Activated CD4-positive, alpha-beta T cell treated with anti-CD3 and anti-CD28 coated beads, Interleukin-2, amount 10 ng/mL, durations not matched to agents 24 days and 14 days (primary cell): ENCODE measurements around the gene PCYT2. TPM values are rescaled to one million over a fixed set of nuclear protein-coding genes. Genes with fewer than 3 reads are reported as not detected.

ENCODE experiments used
- DNase-seq: peaks from one replicate; pipeline ENCODE4 v3.0.0; 2022
- H3K27ac Mint-ChIP-seq: one replicate; pipeline ENCODE4 v1.8.0; 2022; ENCODE audit warnings: mild to moderate bottlenecking, mixed read lengths
- H3K27me3 Mint-ChIP-seq: one replicate; pipeline ENCODE4 v1.8.0; 2022; ENCODE audit warnings: mixed read lengths
- H3K36me3 Mint-ChIP-seq: one replicate; pipeline ENCODE4 v1.8.0; 2022; ENCODE audit warnings: low read depth, mild to moderate bottlenecking, mixed read lengths
- H3K4me1 Mint-ChIP-seq: one replicate; pipeline ENCODE4 v1.8.0; 2021; ENCODE audit warnings: mixed read lengths
- H3K4me3 Mint-ChIP-seq: one replicate; pipeline ENCODE4 v1.8.0; 2022; ENCODE audit warnings: mild to moderate bottlenecking, moderate library complexity, mixed read lengths
- H3K9me3 Mint-ChIP-seq: one replicate; pipeline ENCODE4 v1.8.0; 2021; ENCODE audit warnings: mixed read lengths
- intact Hi-C: fragments of 100-400 bp; cut with micrococcal nuclease; formaldehyde crosslinking; loops from one replicate; pipeline ENCODE4 v1.15.1; 2023
- total RNA-seq: library from RNA; stranded (reverse); gene quantifications from 2 replicates; pipeline ENCODE4 v1.2.3, GENCODE V29; 2022

The PCYT2 gene
- total RNA-seq, 1 donor from 2014 or later, result 46.5 TPM

DNA sequence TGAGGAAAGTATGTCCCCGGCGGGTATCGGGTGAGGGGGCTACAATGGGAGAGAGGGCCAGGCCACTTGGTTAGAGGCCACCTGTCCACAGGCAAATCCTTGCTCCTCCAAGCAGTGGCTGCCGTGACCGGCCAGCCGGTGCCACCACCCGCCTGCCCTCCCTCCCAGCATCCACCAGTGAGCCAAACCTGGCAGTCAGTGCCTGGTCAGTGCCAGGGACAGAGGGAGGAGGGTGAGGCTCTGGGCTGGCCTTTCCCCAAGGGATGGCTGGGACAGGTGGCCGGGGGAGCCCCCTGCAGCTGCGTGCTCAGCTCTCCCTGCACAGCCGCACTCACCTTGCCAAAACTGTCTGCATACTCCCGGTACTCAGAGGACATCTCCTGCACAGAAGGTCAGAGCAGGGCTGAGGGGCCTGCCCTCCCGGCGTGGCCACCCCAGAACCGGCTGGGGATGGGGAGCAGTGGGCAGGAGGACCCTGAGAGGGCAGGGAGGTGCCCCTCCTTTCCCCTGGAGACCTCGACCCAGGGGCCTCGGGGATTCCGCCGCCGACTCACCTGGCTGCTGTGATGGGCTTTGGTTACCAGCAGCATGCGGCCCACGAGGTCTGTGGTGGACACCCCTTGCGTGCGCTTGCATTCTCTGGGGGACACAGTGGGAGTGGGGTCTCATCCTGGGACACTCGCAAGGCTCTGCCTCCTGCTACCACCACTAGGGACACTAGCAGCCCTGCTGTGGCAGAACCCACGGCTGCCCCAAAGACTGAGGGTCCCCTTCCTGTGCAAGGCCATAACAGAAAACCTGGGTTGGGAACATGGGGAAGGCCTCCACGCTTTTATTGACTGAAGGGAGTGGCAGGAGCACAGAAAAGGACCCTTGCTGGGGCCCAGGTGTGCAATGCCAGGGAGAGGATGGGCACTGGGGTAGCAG, 3.7 kb downstream of the PCYT2 start:
- intact Hi-C loops, result no loop called here
- peaks cover 14% of the 10 kb centered on the region for H3K36me3 Mint-ChIP-seq
- DNase-seq, result no peak
- no peaks in the 10 kb centered on the region for H3K27me3 Mint-ChIP-seq
- H3K4me3 Mint-ChIP-seq, result no peak overlapping the region
- H3K9me3 Mint-ChIP-seq, result no peaks in the 10 kb centered on the region
- no peak overlapping the region for H3K27ac Mint-ChIP-seq
- H3K4me1 Mint-ChIP-seq, result peaks cover 6% of the 10 kb centered on the region

GRCh38 chr17:81906476-81907218, 4.6 kb downstream of the PCYT2 start:
- intact Hi-C loops, result no loop called here
- H3K27ac Mint-ChIP-seq, result no peak overlapping the region
- H3K9me3 Mint-ChIP-seq, result no peaks in the 10 kb centered on the region
- peaks cover 4% of the 10 kb centered on the region for H3K4me1 Mint-ChIP-seq
- no peaks in the 10 kb centered on the region for H3K27me3 Mint-ChIP-seq
- H3K4me3 Mint-ChIP-seq, result no peak overlapping the region
- peaks cover 8% of the 10 kb centered on the region for H3K36me3 Mint-ChIP-seq
- DNase-seq, result no peak

DNA sequence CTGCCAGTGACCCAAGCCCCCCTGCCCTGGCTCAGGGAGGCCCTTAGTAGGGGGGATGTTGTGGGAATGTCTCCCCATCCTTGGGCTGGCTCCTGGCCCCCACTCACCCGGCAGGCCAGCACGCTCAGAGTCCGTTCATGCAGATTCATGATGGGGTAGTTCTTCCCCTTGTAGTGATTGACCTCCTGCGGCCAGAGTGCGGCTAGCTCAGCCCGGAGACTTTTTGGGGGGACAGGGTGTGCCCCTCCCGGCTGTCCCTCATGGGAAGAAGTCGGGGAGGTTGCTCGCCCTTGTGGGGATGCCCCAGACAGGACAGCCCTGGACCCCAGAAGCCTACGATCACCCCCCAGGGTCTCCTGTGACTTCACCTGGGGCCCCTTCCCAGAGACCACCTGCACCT, 5.2 kb downstream of the PCYT2 start:
- intact Hi-C loops, result no loop called here
- Mint-ChIP-seq H3K4me1 (peaks cover 6% of the 10 kb centered on the region), H3K4me3 (no peak overlapping the region), H3K9me3 (no peaks in the 10 kb centered on the region), H3K36me3 (peaks cover 8% of the 10 kb centered on the region), H3K27me3 (peaks cover 4% of the 10 kb centered on the region), H3K27ac (no peak overlapping the region)
- DNase-seq, result no peak

DNA sequence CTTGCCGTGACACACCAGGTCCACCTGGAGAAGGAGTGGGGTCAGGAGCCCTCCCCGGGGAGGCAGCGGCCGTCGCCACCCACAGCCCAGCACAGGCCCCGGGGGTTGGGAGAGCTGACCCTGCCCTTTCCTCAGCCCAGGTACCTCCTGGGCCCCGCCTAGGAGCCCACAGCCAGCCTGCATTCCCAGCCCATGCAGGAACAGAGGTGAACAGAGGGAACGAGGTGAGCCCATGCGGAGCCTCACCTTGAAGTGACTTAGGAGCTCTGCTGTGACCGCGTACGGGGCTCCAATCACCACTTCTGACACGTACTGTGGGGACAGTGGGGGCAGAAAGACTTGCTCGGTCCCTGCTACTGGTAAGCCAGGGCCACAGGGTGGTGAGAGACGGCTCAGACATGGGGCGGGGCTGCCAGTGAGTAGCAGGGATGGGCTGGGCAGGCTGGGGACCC, 5.7 kb downstream of the PCYT2 start:
- H3K4me1 Mint-ChIP-seq, result peaks cover 5% of the 10 kb centered on the region
- intact Hi-C loops, result no loop called here
- H3K4me3 Mint-ChIP-seq, result no peak overlapping the region
- H3K36me3 Mint-ChIP-seq, result peaks cover 11% of the 10 kb centered on the region
- no peak for DNase-seq
- H3K9me3 Mint-ChIP-seq, result no peaks in the 10 kb centered on the region
- no peak overlapping the region for H3K27ac Mint-ChIP-seq
- H3K27me3 Mint-ChIP-seq, result peaks cover 7% of the 10 kb centered on the region

DNA sequence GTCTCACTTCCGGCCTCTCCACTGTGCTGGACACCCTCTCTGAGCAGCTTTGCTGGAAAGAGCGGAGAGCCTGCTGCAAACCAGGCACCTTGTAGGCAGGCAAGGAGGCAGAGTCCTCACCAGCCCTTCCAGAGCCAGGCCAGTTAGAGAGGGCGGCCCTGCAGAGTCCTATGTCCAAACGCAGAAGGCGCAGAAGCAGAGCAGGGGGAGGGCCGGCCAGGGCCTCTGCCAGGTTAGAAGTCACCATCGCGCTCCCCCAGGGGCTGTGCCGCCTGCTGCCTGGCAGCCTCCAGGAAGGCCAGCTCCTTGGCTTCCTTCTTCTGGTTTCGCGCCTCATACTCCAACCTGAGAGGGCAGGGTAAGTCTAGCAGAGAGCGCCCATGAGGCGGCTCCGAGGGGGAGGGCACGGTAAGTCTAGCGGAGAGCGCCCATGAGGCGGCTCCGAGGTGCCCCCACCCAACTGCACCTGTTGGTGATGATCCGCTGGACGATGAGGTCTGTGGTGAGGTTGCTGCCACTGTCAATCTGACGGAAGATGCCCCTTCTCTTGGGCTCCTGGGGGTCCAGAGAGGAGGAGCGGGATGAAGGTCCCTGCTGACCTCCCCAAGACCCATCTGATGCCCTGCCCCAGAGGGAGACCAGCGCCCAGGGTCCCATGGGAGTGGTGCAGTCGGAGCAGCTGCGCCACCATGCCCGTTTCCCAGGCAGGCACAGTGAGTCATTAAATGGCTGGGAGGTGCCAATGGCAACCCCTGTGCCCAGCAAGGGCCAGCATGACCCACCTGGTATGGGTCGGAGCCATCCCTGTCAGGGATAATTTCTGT, 6.4 kb downstream of the PCYT2 start:
- intact Hi-C loops, result no loop called here
- no peak overlapping the region for H3K27ac Mint-ChIP-seq
- peaks cover 17% of the 10 kb centered on the region for H3K36me3 Mint-ChIP-seq
- DNase-seq, result no peak
- H3K4me3 Mint-ChIP-seq, result no peak overlapping the region
- no peaks in the 10 kb centered on the region for H3K9me3 Mint-ChIP-seq
- H3K27me3 Mint-ChIP-seq, result peaks cover 7% of the 10 kb centered on the region
- H3K4me1 Mint-ChIP-seq, result peaks cover 2% of the 10 kb centered on the region

GRCh38 chr17:81903896-81904599, 7.2 kb downstream of the PCYT2 start:
- no peak overlapping the region for H3K4me3 Mint-ChIP-seq
- peaks cover 7% of the 10 kb centered on the region for H3K27me3 Mint-ChIP-seq
- intact Hi-C loops, result no loop called here
- peaks cover 2% of the 10 kb centered on the region for H3K4me1 Mint-ChIP-seq
- DNase-seq, result no peak
- no peaks in the 10 kb centered on the region for H3K9me3 Mint-ChIP-seq
- H3K27ac Mint-ChIP-seq, result no peak overlapping the region
- peaks cover 18% of the 10 kb centered on the region for H3K36me3 Mint-ChIP-seq

- no peak overlapping the region for H3K27ac Mint-ChIP-seq
- intact Hi-C loops, result no loop called here
- no peaks in the 10 kb centered on the region for H3K9me3 Mint-ChIP-seq
- DNase-seq, result no peak
- no peak overlapping the region for H3K4me3 Mint-ChIP-seq
- H3K27me3 Mint-ChIP-seq, result peaks cover 7% of the 10 kb centered on the region
- H3K36me3 Mint-ChIP-seq, result peaks cover 16% of the 10 kb centered on the region
- H3K4me1 Mint-ChIP-seq, result peaks cover 2% of the 10 kb centered on the region
Observed at GRCh38 chr17:81903415-81903831, 7.8 kb downstream of the PCYT2 start.

GRCh38 chr17:81902653-81903414, 8.4 kb downstream of the PCYT2 start:
- Mint-ChIP-seq H3K27ac (no peak overlapping the region), H3K4me3 (no peak overlapping the region), H3K9me3 (no peaks in the 10 kb centered on the region), H3K27me3 (peaks cover 7% of the 10 kb centered on the region), H3K4me1 (peaks cover 2% of the 10 kb centered on the region), H3K36me3 (peaks cover 18% of the 10 kb centered on the region)
- intact Hi-C loops, result no loop called here
- no peak for DNase-seq

GRCh38 chr17:81902023-81902652, 9.1 kb downstream of the PCYT2 start, which contains the start of gene NPB:
Gene NPB (plus strand): TSS chr17:81902238. CDS start chr17:81902278, 40 bp downstream.
- peak within 1 kb of the TSS; percentile 3 for H3K4me3 Mint-ChIP-seq
- peaks cover 20% of the 10 kb centered on the region for H3K36me3 Mint-ChIP-seq
- peaks cover 7% of the 10 kb centered on the region for H3K27me3 Mint-ChIP-seq
- H3K9me3 Mint-ChIP-seq, result no peaks in the 10 kb centered on the region
- DNase-seq, result no peak
- H3K4me1 Mint-ChIP-seq, result peaks cover 2% of the 10 kb centered on the region
- H3K27ac Mint-ChIP-seq, result no peak within 1 kb of the TSS
- intact Hi-C loops, result no loop called here

GRCh38 chr17:81901167-81902022, 9.8 kb downstream of the PCYT2 start:
- peaks cover 2% of the 10 kb centered on the region for H3K4me1 Mint-ChIP-seq
- H3K36me3 Mint-ChIP-seq, result peaks cover 17% of the 10 kb centered on the region
- DNase-seq, result no peak
- H3K27me3 Mint-ChIP-seq, result peaks cover 7% of the 10 kb centered on the region
- intact Hi-C loops, result no loop called here
- no peaks in the 10 kb centered on the region for H3K9me3 Mint-ChIP-seq
- H3K4me3 Mint-ChIP-seq, result peak overlapping the region; percentile 3
- no peak overlapping the region for H3K27ac Mint-ChIP-seq

- Mint-ChIP-seq H3K4me1 (peaks cover 3% of the 10 kb centered on the region), H3K4me3 (no peak overlapping the region), H3K36me3 (peaks cover 17% of the 10 kb centered on the region), H3K27ac (no peak overlapping the region), H3K9me3 (no peaks in the 10 kb centered on the region), H3K27me3 (peaks cover 7% of the 10 kb centered on the region)
- intact Hi-C loops, result no loop called here
- no peak for DNase-seq
Observed at GRCh38 chr17:81900181-81900820, 10.9 kb downstream of the PCYT2 start.
